Nephron progenitor cell (in vitro differentiated cells): ENCODE measurements around the gene PSMC4.

Experiments used
- DNase-seq: peaks from one replicate; pipeline ENCODE4 v3.0.0; 2021
- H3K27ac Mint-ChIP-seq: 2 replicates; pipeline ENCODE4 v1.8.0; 2021; ENCODE audit warnings: mild to moderate bottlenecking, moderate library complexity, mixed read lengths
- H3K27me3 Mint-ChIP-seq: 2 replicates; pipeline ENCODE4 v1.8.0; 2021; ENCODE audit warnings: mild to moderate bottlenecking, low read depth, mixed read lengths; ENCODE audit not compliant: poor library complexity
- H3K36me3 Mint-ChIP-seq: 2 replicates; pipeline ENCODE4 v1.8.0; 2021; ENCODE audit warnings: low read depth, mixed read lengths
- H3K4me1 Mint-ChIP-seq: 2 replicates; pipeline ENCODE4 v1.8.0; 2021; ENCODE audit warnings: mixed read lengths
- H3K4me3 Mint-ChIP-seq: 2 replicates; pipeline ENCODE4 v1.8.0; 2021; ENCODE audit warnings: mild to moderate bottlenecking, moderate library complexity, mixed read lengths
- H3K9me3 Mint-ChIP-seq: 2 replicates; pipeline ENCODE4 v1.8.0; 2021; ENCODE audit warnings: mild to moderate bottlenecking, moderate library complexity, mixed read lengths
- TF ChIP-seq, protein P1 (sequence below): fragments of 200-600 bp; sonication (generic); IDR thresholded peaks from 2 replicates; pipeline ENCODE4 v1.5.0; 2021; ENCODE audit warnings: antibody characterized with exemption

Gene PSMC4

GRCh38 chr19:39996218-39996810 lies 25.3 kb downstream of the PSMC4 start:
- Mint-ChIP-seq H3K9me3 (peaks cover 41% of the 10 kb centered on the region), H3K36me3 (peaks cover 53% of the 10 kb centered on the region), H3K4me3 (peak overlapping the region; percentile 99), H3K27me3 (peaks cover 3% of the 10 kb centered on the region), H3K4me1 (peaks cover 29% of the 10 kb centered on the region), H3K27ac (peak overlapping the region; percentile 73)
- TF ChIP-seq, protein P1, sequence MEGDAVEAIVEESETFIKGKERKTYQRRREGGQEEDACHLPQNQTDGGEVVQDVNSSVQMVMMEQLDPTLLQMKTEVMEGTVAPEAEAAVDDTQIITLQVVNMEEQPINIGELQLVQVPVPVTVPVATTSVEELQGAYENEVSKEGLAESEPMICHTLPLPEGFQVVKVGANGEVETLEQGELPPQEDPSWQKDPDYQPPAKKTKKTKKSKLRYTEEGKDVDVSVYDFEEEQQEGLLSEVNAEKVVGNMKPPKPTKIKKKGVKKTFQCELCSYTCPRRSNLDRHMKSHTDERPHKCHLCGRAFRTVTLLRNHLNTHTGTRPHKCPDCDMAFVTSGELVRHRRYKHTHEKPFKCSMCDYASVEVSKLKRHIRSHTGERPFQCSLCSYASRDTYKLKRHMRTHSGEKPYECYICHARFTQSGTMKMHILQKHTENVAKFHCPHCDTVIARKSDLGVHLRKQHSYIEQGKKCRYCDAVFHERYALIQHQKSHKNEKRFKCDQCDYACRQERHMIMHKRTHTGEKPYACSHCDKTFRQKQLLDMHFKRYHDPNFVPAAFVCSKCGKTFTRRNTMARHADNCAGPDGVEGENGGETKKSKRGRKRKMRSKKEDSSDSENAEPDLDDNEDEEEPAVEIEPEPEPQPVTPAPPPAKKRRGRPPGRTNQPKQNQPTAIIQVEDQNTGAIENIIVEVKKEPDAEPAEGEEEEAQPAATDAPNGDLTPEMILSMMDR, result no peak
- DNase-seq, result peak; percentile 10

DNA sequence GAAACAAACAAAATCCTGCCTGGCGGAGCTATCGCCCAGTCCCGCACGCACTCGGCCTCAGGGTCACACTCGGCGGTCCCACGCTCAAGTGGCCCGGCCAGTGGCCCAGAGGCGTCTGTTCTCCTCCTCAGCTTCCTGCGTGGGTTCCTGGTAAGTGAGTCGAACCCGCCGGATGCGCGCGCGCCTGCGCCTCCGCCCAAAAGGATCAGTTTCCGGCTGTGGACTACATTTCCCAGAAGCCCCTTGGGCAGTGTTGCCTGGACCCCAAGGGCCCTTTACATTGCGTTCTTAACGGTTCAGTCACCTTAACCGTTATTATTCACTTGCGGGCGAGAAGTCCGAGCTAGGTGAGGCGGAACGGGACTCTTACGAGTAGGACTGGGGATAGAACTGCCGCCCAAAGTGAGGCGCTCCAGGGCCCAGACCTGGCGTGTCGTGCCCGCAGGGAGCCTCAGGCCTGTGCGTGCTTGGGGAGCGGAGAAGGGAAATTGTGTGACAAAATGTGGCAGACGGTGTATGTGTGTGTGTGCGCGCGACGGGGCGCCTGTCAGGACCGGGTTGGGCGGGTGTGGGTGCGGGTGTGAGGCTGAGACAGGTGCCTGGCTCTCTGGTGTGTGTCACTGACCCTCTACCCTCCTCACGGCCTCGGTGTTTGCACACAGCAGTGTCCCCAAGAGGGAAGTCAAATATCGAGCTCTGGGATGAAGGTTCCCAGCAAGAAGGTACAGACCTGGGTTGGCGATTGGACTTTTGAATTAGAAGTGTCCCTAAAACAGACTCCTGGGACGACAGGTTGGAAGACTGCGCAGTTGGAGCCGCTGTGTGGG lies 26.1 kb downstream of the PSMC4 start, which contains the start of gene ZNF546:
ZNF546 (plus strand) TSS at position 250 of the 827 bp plus-strand sequence. CDS start 1,267 bp downstream, outside the sequence.
- Mint-ChIP-seq H3K9me3 (peaks cover 41% of the 10 kb centered on the region), H3K4me3 (peak within 1 kb of the TSS; percentile 99), H3K27ac (peak within 1 kb of the TSS; percentile 73), H3K36me3 (peaks cover 52% of the 10 kb centered on the region), H3K4me1 (peaks cover 29% of the 10 kb centered on the region), H3K27me3 (peaks cover 2% of the 10 kb centered on the region)
- peak; percentile 85 for DNase-seq
- TF ChIP-seq, protein P1, result no peak

- no peaks in the 10 kb centered on the region for H3K27me3 Mint-ChIP-seq
- peak overlapping the region; percentile 99 for H3K4me3 Mint-ChIP-seq
- peaks cover 29% of the 10 kb centered on the region for H3K4me1 Mint-ChIP-seq
- H3K36me3 Mint-ChIP-seq, result peaks cover 49% of the 10 kb centered on the region
- TF ChIP-seq, protein P1, result no peak
- peaks cover 40% of the 10 kb centered on the region for H3K9me3 Mint-ChIP-seq
- peak overlapping the region; percentile 73 for H3K27ac Mint-ChIP-seq
- DNase-seq, result no peak
Measured at GRCh38 chr19:39997638-39998216, 26.8 kb downstream of the PSMC4 start.

GRCh38 chr19:39998501-39998900 lies 27.5 kb downstream of the PSMC4 start:
- Mint-ChIP-seq H3K4me3 (peak overlapping the region; percentile 99), H3K9me3 (peaks cover 32% of the 10 kb centered on the region), H3K27me3 (no peaks in the 10 kb centered on the region), H3K27ac (no peak overlapping the region), H3K36me3 (peaks cover 42% of the 10 kb centered on the region), H3K4me1 (peaks cover 29% of the 10 kb centered on the region)
- TF ChIP-seq, protein P1, result no peak
- DNase-seq, result no peak

DNA sequence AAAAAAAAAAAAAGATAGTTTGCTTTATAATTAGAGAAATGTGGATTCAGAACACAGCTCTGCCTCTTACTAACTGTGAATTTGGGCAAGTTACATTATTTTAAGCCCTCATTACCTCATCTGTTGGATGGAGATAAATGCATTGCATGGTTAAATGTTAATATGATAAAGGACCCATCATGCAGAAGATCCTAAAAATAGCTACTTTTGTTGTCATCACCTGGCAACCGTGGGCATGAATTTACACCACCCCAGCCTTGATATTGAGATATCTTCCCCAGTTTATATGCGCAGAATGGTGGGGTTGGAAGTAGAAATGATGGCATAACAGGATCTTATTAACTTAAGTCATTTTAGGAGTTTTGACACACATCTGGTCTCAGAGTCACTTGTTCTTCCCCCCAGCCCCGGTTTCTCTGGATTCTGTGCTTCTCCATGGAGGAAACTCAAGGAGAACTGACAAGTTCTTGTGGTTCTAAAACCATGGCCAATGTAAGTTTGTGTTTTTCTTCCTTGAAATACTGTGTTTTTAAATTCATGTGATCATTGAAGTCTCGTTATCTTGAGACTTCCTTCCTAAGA lies 34.8 kb downstream of the PSMC4 start:
- no peak for DNase-seq
- TF ChIP-seq, protein P1, result no peak
- Mint-ChIP-seq H3K4me1 (no peaks in the 10 kb centered on the region), H3K27ac (no peak overlapping the region), H3K27me3 (no peaks in the 10 kb centered on the region), H3K4me3 (no peak overlapping the region), H3K36me3 (peaks cover 56% of the 10 kb centered on the region), H3K9me3 (peaks cover 20% of the 10 kb centered on the region)
